WTC11 (cell line): ENCODE results near the gene LCORL. TPM values are rescaled to one million over a fixed set of nuclear protein-coding genes. Genes with fewer than 3 reads are reported as not detected.

Source experiments
- ATAC-seq: fragments of 200-7000 bp; cut with Tn5 transposase; 2 replicates; pipeline ENCODE4 v1.10.0; 2021; ENCODE audit warnings: mild to moderate bottlenecking, moderate library complexity
- CTCF ChIA-PET: fragments of 300-600 bp; sonication (Branson Sonifier 250); formaldehyde crosslinking; loops from one replicate; lab custom pipeline; 2021; ENCODE audit warnings: antibody characterized with exemption; lab: Charles Lee
- POLR2A ChIA-PET: fragments of 350-600 bp; sonication (Branson Sonifier 250); formaldehyde crosslinking; loops from one replicate; lab custom pipeline; 2021; ENCODE audit warnings: antibody characterized with exemption; lab: Charles Lee
- DNase-seq: peaks from one replicate; pipeline ENCODE4 v3.0.0; 2021; ENCODE audit warnings: low spot score
- H3K27ac Mint-ChIP-seq: 2 replicates; pipeline ENCODE4 v1.8.0; 2021; ENCODE audit warnings: mixed read lengths
- H3K27me3 Mint-ChIP-seq: 2 replicates; pipeline ENCODE4 v1.8.0; 2021; ENCODE audit warnings: low read depth, mild to moderate bottlenecking, moderate library complexity, mixed read lengths
- H3K36me3 Mint-ChIP-seq: 2 replicates; pipeline ENCODE4 v1.8.0; 2021; ENCODE audit warnings: mixed read lengths
- H3K4me1 Mint-ChIP-seq: 2 replicates; pipeline ENCODE4 v1.8.0; 2022; ENCODE audit warnings: mixed read lengths
- H3K4me3 Mint-ChIP-seq: 2 replicates; pipeline ENCODE4 v1.8.0; 2021; ENCODE audit warnings: mild to moderate bottlenecking, moderate library complexity, mixed read lengths
- H3K9me3 Mint-ChIP-seq: 2 replicates; pipeline ENCODE4 v1.8.0; 2021; ENCODE audit warnings: mixed read lengths
- ATF1 ChIP-seq: sonication (generic); formaldehyde crosslinking; IDR thresholded peaks from 2 replicates; pipeline ENCODE4 v1.8.1; 2023; ENCODE audit warnings: mild to moderate bottlenecking, moderate library complexity, missing genetic modification reagents
- CREB1 ChIP-seq: sonication (generic); formaldehyde crosslinking; IDR thresholded peaks from 2 replicates; pipeline ENCODE4 v1.8.0; 2023; ENCODE audit warnings: mild to moderate bottlenecking, missing genetic modification reagents
- CREM ChIP-seq: sonication (generic); formaldehyde crosslinking; IDR thresholded peaks from 2 replicates; pipeline ENCODE4 v1.8.1; 2022; ENCODE audit warnings: mild to moderate bottlenecking, missing genetic modification reagents, moderate library complexity
- ELF4 ChIP-seq: sonication (generic); formaldehyde crosslinking; IDR thresholded peaks from 2 replicates; pipeline ENCODE4 v1.8.1; 2022; ENCODE audit warnings: low read depth, mild to moderate bottlenecking, moderate library complexity, missing genetic modification reagents
- ESRRA ChIP-seq: sonication (generic); formaldehyde crosslinking; IDR thresholded peaks from 2 replicates; pipeline ENCODE4 v1.8.1; 2022; ENCODE audit warnings: mild to moderate bottlenecking, missing genetic modification reagents, borderline replicate concordance
- FOXJ3 ChIP-seq: sonication (generic); formaldehyde crosslinking; IDR thresholded peaks from 2 replicates; pipeline ENCODE4 v1.9.0; 2021; ENCODE audit warnings: missing genetic modification reagents, mild to moderate bottlenecking, borderline replicate concordance
- FOXK1 ChIP-seq: sonication (generic); formaldehyde crosslinking; IDR thresholded peaks from 2 replicates; pipeline ENCODE4 v1.8.0; 2022; ENCODE audit warnings: mild to moderate bottlenecking, moderate library complexity, missing genetic modification reagents
- GABPB1 ChIP-seq: sonication (generic); formaldehyde crosslinking; IDR thresholded peaks from 2 replicates; pipeline ENCODE4 v1.8.1; 2023; ENCODE audit warnings: mild to moderate bottlenecking, missing genetic modification reagents
- HMGA2 ChIP-seq: fragments of 250-450 bp; sonication (Bioruptor Pico); IDR thresholded peaks from 2 replicates; pipeline ENCODE4 v1.4.0; 2021; ENCODE audit warnings: mild to moderate bottlenecking, moderate library complexity
- JUN ChIP-seq: sonication (generic); formaldehyde crosslinking; IDR thresholded peaks from 2 replicates; pipeline ENCODE4 v1.8.0; 2023; ENCODE audit warnings: mild to moderate bottlenecking, missing genetic modification reagents
- MXD4 ChIP-seq: fragments of 250-450 bp; sonication (Bioruptor Pico); IDR thresholded peaks from 2 replicates; pipeline ENCODE4 v1.8.0; 2021; ENCODE audit warnings: mild to moderate bottlenecking, moderate library complexity, borderline replicate concordance
- NFATC4 ChIP-seq: fragments of 250-450 bp; sonication (Bioruptor Pico); IDR thresholded peaks from 2 replicates; pipeline ENCODE4 v1.9.0; 2021; ENCODE audit warnings: mild to moderate bottlenecking
- NFE2L1 ChIP-seq: sonication (generic); formaldehyde crosslinking; IDR thresholded peaks from 2 replicates; pipeline ENCODE4 v1.8.1; 2023; ENCODE audit warnings: missing genetic modification reagents
- NR1H2 ChIP-seq: sonication (generic); formaldehyde crosslinking; IDR thresholded peaks from 2 replicates; pipeline ENCODE4 v1.9.0; 2021; ENCODE audit warnings: mild to moderate bottlenecking, moderate library complexity, missing genetic modification reagents
- NR2C2 ChIP-seq: sonication (generic); formaldehyde crosslinking; IDR thresholded peaks from 2 replicates; pipeline ENCODE4 v1.8.0; 2022; ENCODE audit warnings: mild to moderate bottlenecking, missing genetic modification reagents
- PRRX2 ChIP-seq: fragments of 250-450 bp; sonication (Bioruptor Pico); IDR thresholded peaks from 2 replicates; pipeline ENCODE4 v1.8.0; 2021; ENCODE audit warnings: mild to moderate bottlenecking
- TP53 ChIP-seq: sonication (generic); formaldehyde crosslinking; IDR thresholded peaks from 2 replicates; pipeline ENCODE4 v1.8.1; 2023; ENCODE audit warnings: mild to moderate bottlenecking, missing genetic modification reagents
- ZNF416 ChIP-seq: fragments of 250-450 bp; sonication (Bioruptor Pico); IDR thresholded peaks from 2 replicates; pipeline ENCODE4 v1.9.0; 2021; ENCODE audit warnings: mild to moderate bottlenecking, inconsistent platforms
- ZNF423 ChIP-seq: fragments of 250-450 bp; sonication (Bioruptor Pico); IDR thresholded peaks from 2 replicates; pipeline ENCODE4 v2.1.2; 2022; ENCODE audit warnings: mild to moderate bottlenecking, moderate library complexity
- ZNF671 ChIP-seq: fragments of 250-450 bp; sonication (Bioruptor Pico); IDR thresholded peaks from 2 replicates; pipeline ENCODE4 v1.8.0; 2021; ENCODE audit warnings: mild to moderate bottlenecking
- total RNA-seq: library from RNA; stranded (reverse); gene quantifications from 3 replicates; pipeline ENCODE4 v1.2.3, GENCODE V29; 2021
- TF ChIP-seq, protein P1 (sequence below): sonication (generic); formaldehyde crosslinking; IDR thresholded peaks from 2 replicates; pipeline ENCODE4 v1.8.1; 2023; ENCODE audit warnings: mild to moderate bottlenecking, missing genetic modification reagents
- TF ChIP-seq, protein P2 (sequence below): sonication (generic); formaldehyde crosslinking; IDR thresholded peaks from 2 replicates; pipeline ENCODE4 v1.8.1; 2022; ENCODE audit warnings: low read depth, mild to moderate bottlenecking, moderate library complexity, missing genetic modification reagents, borderline replicate concordance
- TF ChIP-seq, protein P3 (sequence below): sonication (generic); formaldehyde crosslinking; IDR thresholded peaks from 2 replicates; pipeline ENCODE4 v1.8.0; 2022; ENCODE audit warnings: missing genetic modification reagents
- TF ChIP-seq, protein P4 (sequence below): fragments of 250-450 bp; sonication (Bioruptor Pico); IDR thresholded peaks from 2 replicates; pipeline ENCODE4 v1.8.0; 2021; ENCODE audit warnings: mild to moderate bottlenecking
- TF ChIP-seq, protein P5 (sequence below): sonication (generic); formaldehyde crosslinking; IDR thresholded peaks from 2 replicates; pipeline ENCODE4 v1.8.1; 2022; ENCODE audit warnings: mild to moderate bottlenecking, missing genetic modification reagents, moderate library complexity, borderline replicate concordance
- TF ChIP-seq, protein P6 (sequence below): sonication (generic); formaldehyde crosslinking; IDR thresholded peaks from 2 replicates; pipeline ENCODE4 v1.8.1; 2023; ENCODE audit warnings: mild to moderate bottlenecking, missing genetic modification reagents
- TF ChIP-seq, protein P7 (sequence below): sonication (generic); formaldehyde crosslinking; IDR thresholded peaks from 2 replicates; pipeline ENCODE4 v1.8.0; 2023; ENCODE audit warnings: missing genetic modification reagents

The LCORL gene
- total RNA-seq, 1 experiment from 2014 or later = 19.9 TPM

DNA sequence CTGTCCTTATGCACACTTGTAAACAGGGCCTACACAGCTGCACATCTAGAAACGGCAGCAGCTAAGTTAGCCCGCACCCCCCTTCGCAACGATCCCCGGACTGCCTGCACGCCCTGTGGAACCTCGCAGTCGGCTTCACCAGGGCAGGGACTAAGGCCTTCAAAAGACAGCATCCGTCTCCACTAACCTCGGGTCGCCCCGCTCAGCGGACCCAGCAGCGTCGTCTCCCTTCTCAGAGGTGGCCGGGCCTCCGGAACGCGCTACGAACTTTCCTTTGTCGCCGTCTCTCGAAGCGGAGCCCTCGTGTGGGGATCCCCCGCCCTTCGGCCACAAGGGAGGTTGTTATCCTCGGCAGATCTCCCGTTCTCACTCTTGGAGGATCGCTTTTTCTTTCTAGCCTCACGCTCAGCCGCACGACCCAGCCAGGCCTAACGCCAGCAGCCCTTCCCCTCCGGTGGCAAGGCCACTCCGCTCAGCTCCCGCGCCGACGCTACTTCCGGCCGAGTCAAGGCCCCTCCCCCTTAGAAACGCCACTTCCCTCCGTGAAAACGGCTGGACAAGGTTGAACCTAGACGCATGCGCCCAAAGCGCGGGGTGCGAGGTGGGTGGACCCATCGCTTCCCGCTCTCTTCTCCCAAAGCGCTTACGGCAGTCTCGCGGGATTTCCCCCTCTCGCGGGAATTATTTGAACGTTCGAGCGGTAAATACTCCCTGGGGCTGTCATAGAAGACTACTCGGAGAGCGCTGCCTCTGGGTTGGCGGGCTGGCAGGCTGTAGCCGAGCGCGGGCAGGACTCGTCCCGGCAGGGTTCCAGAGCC is 211.1 kb downstream of the LCORL start, which contains the start of the genes DCAF16 and NCAPG:
DCAF16 (minus strand) TSS at position 498 of the 818 bp plus-strand sequence. CDS start 6,616 bp downstream, outside the sequence.
NCAPG (plus strand) TSS at position 720 of the 818 bp plus-strand sequence. CDS start 99 bp downstream, outside the sequence.
- Mint-ChIP-seq H3K27ac (peak within 1 kb of the TSS; percentile 99), H3K4me1 (peaks cover 38% of the 10 kb centered on the region), H3K4me3 (peak within 1 kb of the TSS; percentile 97), H3K9me3 (no peaks in the 10 kb centered on the region), H3K36me3 (peaks cover 30% of the 10 kb centered on the region), H3K27me3 (peaks cover 3% of the 10 kb centered on the region; the same call in 1 of the 2 replicates)
- peak; percentile 94 for ATAC-seq
- ChIA-PET CTCF (interaction anchor here (1.0 kb wide), 1 partner anchor 8 kb away, joined by 3 read pairs; no protein-coding TSS in a partner anchor), POLR2A (no interaction called here)
- DNase-seq = peak; percentile 99
- peak; percentile 78 for TF ChIP-seq FOXK1 (CRISPR knock-in tag)
- TF ChIP-seq ATF1 = peak; percentile 71; the same call in 1 of the 2 replicates
- TF ChIP-seq, protein P1, sequence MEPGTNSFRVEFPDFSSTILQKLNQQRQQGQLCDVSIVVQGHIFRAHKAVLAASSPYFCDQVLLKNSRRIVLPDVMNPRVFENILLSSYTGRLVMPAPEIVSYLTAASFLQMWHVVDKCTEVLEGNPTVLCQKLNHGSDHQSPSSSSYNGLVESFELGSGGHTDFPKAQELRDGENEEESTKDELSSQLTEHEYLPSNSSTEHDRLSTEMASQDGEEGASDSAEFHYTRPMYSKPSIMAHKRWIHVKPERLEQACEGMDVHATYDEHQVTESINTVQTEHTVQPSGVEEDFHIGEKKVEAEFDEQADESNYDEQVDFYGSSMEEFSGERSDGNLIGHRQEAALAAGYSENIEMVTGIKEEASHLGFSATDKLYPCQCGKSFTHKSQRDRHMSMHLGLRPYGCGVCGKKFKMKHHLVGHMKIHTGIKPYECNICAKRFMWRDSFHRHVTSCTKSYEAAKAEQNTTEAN (CRISPR knock-in tag) = peak; percentile 6; the same call in 1 of the 2 replicates
- TF ChIP-seq NR1H2 (CRISPR knock-in tag) = no peak
- TF ChIP-seq JUN (CRISPR knock-in tag) = peak; percentile 75; the same call in 1 of the 2 replicates
- TF ChIP-seq, protein P2, sequence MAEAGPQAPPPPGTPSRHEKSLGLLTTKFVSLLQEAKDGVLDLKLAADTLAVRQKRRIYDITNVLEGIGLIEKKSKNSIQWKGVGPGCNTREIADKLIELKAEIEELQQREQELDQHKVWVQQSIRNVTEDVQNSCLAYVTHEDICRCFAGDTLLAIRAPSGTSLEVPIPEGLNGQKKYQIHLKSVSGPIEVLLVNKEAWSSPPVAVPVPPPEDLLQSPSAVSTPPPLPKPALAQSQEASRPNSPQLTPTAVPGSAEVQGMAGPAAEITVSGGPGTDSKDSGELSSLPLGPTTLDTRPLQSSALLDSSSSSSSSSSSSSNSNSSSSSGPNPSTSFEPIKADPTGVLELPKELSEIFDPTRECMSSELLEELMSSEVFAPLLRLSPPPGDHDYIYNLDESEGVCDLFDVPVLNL (CRISPR knock-in tag) = peak; percentile 97
- TF ChIP-seq HMGA2 (CRISPR knock-in tag) = no peak
- peak; percentile 78; the same call in 1 of the 2 replicates for TF ChIP-seq NFE2L1 (CRISPR knock-in tag)
- TF ChIP-seq NR2C2 (CRISPR knock-in tag) = peak; percentile 46; the same call in 1 of the 2 replicates
- 0 out of 2 replicates have a peak, but pooled peaks have one; percentile 70 for TF ChIP-seq FOXJ3 (CRISPR knock-in tag)
- TF ChIP-seq NFATC4 (CRISPR knock-in tag) = no peak
- peak; percentile 79; the same call in 1 of the 2 replicates for TF ChIP-seq GABPB1 (CRISPR knock-in tag)
- no peak for TF ChIP-seq ZNF423 (CRISPR knock-in tag)
- no peak for TF ChIP-seq MXD4 (CRISPR knock-in tag)
- TF ChIP-seq, protein P3, sequence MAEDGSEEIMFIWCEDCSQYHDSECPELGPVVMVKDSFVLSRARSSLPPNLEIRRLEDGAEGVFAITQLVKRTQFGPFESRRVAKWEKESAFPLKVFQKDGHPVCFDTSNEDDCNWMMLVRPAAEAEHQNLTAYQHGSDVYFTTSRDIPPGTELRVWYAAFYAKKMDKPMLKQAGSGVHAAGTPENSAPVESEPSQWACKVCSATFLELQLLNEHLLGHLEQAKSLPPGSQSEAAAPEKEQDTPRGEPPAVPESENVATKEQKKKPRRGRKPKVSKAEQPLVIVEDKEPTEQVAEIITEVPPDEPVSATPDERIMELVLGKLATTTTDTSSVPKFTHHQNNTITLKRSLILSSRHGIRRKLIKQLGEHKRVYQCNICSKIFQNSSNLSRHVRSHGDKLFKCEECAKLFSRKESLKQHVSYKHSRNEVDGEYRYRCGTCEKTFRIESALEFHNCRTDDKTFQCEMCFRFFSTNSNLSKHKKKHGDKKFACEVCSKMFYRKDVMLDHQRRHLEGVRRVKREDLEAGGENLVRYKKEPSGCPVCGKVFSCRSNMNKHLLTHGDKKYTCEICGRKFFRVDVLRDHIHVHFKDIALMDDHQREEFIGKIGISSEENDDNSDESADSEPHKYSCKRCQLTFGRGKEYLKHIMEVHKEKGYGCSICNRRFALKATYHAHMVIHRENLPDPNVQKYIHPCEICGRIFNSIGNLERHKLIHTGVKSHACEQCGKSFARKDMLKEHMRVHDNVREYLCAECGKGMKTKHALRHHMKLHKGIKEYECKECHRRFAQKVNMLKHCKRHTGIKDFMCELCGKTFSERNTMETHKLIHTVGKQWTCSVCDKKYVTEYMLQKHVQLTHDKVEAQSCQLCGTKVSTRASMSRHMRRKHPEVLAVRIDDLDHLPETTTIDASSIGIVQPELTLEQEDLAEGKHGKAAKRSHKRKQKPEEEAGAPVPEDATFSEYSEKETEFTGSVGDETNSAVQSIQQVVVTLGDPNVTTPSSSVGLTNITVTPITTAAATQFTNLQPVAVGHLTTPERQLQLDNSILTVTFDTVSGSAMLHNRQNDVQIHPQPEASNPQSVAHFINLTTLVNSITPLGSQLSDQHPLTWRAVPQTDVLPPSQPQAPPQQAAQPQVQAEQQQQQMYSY (CRISPR knock-in tag) = no peak
- peak; percentile 25; the same call in 1 of the 2 replicates for TF ChIP-seq ESRRA
- TF ChIP-seq, protein P4, sequence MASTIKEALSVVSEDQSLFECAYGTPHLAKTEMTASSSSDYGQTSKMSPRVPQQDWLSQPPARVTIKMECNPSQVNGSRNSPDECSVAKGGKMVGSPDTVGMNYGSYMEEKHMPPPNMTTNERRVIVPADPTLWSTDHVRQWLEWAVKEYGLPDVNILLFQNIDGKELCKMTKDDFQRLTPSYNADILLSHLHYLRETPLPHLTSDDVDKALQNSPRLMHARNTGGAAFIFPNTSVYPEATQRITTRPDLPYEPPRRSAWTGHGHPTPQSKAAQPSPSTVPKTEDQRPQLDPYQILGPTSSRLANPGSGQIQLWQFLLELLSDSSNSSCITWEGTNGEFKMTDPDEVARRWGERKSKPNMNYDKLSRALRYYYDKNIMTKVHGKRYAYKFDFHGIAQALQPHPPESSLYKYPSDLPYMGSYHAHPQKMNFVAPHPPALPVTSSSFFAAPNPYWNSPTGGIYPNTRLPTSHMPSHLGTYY (CRISPR knock-in tag) = no peak
- TF ChIP-seq, protein P5, sequence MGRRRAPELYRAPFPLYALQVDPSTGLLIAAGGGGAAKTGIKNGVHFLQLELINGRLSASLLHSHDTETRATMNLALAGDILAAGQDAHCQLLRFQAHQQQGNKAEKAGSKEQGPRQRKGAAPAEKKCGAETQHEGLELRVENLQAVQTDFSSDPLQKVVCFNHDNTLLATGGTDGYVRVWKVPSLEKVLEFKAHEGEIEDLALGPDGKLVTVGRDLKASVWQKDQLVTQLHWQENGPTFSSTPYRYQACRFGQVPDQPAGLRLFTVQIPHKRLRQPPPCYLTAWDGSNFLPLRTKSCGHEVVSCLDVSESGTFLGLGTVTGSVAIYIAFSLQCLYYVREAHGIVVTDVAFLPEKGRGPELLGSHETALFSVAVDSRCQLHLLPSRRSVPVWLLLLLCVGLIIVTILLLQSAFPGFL = no peak
- TF ChIP-seq CREB1 (CRISPR knock-in tag) = peak; percentile 82
- TF ChIP-seq TP53 = peak; percentile 79; the same call in 1 of the 2 replicates
- TF ChIP-seq, protein P6, sequence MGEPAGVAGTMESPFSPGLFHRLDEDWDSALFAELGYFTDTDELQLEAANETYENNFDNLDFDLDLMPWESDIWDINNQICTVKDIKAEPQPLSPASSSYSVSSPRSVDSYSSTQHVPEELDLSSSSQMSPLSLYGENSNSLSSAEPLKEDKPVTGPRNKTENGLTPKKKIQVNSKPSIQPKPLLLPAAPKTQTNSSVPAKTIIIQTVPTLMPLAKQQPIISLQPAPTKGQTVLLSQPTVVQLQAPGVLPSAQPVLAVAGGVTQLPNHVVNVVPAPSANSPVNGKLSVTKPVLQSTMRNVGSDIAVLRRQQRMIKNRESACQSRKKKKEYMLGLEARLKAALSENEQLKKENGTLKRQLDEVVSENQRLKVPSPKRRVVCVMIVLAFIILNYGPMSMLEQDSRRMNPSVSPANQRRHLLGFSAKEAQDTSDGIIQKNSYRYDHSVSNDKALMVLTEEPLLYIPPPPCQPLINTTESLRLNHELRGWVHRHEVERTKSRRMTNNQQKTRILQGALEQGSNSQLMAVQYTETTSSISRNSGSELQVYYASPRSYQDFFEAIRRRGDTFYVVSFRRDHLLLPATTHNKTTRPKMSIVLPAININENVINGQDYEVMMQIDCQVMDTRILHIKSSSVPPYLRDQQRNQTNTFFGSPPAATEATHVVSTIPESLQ = no peak
- TF ChIP-seq ELF4 (CRISPR knock-in tag) = no peak
- 0 out of 2 replicates have a peak, but pooled peaks have one; percentile 39 for TF ChIP-seq ZNF416 (CRISPR knock-in tag)
- no peak for TF ChIP-seq ZNF671 (CRISPR knock-in tag)
- TF ChIP-seq CREM (CRISPR knock-in tag) = peak; percentile 92
- TF ChIP-seq, protein P7, sequence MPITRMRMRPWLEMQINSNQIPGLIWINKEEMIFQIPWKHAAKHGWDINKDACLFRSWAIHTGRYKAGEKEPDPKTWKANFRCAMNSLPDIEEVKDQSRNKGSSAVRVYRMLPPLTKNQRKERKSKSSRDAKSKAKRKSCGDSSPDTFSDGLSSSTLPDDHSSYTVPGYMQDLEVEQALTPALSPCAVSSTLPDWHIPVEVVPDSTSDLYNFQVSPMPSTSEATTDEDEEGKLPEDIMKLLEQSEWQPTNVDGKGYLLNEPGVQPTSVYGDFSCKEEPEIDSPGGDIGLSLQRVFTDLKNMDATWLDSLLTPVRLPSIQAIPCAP (CRISPR knock-in tag) = no peak; the same call in 1 of the 2 replicates
- no peak for TF ChIP-seq PRRX2 (CRISPR knock-in tag)
